ENCODE results near the gene KRTAP10-5. TPM values are rescaled to one million over a fixed set of nuclear protein-coding genes. Genes with fewer than 3 reads are reported as not detected.

Gene KRTAP10-5
- total and polyA plus RNA-seq, 9 of the 15 experiments (the other 6 are each of a cell fraction or from before 2014, with no cell fraction given) = not detected

GRCh38 chr21:44623575-44623974 is 43.2 kb upstream of the KRTAP10-5 start (continued):
- 0 out of 2 replicates have a peak, but pooled peaks have one; percentile 26 for TF ChIP-seq ZNF512 (tag; IDR thresholded peaks at IDR 0.05)

- Histone ChIP-seq H3K9me3 (replicated peaks; ENCODE audit: control insufficient read depth, insufficient read depth, low read depth, low read length) (no peaks in the 10 kb centered on the region), H3K4me3 (no peak overlapping the region), H3K9ac (ENCODE audit: insufficient read depth in 1 of 2, low read depth in 2 of 2, low read length in 2 of 2) (no peak overlapping the region), H2AFZ (ENCODE audit: low read depth, low read length) (no peak overlapping the region), H3K36me3 (ENCODE audit: control insufficient read depth, insufficient read depth, low read length) (no peaks in the 10 kb centered on the region), H3K9me1 (ENCODE audit: control insufficient read depth, insufficient read depth, low read length) (no peaks in the 10 kb centered on the region), H4K20me1 (replicated peaks; ENCODE audit: control insufficient read depth, insufficient read depth, low read length) (no peaks in the 10 kb centered on the region), H3K4me1 (replicated peaks in 1 of 2; ENCODE audit: control insufficient read depth in 2 of 2, insufficient read depth in 2 of 2, low read length in 2 of 2) (peaks cover 0 to 4% of the 10 kb centered on the region in 2 experiments; a peak in 2 of 5 replicates), H3K27ac (ENCODE audit: extremely low read depth, low read depth, low read length) (no peak overlapping the region), H3K4me2 (ENCODE audit: insufficient read depth, low read length) (no peak overlapping the region), H3K79me2 (ENCODE audit: control insufficient read depth, insufficient read depth, low read length) (no peaks in the 10 kb centered on the region), H3K27me3 (ENCODE audit: control insufficient read depth in 2 of 2, insufficient read depth in 2 of 2, low read length in 2 of 2) (peaks cover 4 to 23% of the 10 kb centered on the region in 2 experiments; a peak in 3 of 5 replicates)
- POLR2A ChIA-PET = interaction anchor here (1.5 kb wide), 1 partner anchor 26 kb away, joined by 5 read pairs; no protein-coding TSS in a partner anchor
- no TSS peak for BruUV-seq (replicated peaks)
- in situ Hi-C loops (cut with MboI) = no loop called here
- CTCF ChIA-PET (ENCODE audit: low intra/inter-chr PET ratio) = no interaction called here
- intact Hi-C loops (cut with micrococcal nuclease) = no loop called here
- ATAC-seq = no peak
- FAIRE-seq = no peak
- WGBS (ENCODE audit: insufficient coverage, low coverage, missing lambda C conversion rate) = under 1% methylated on average over 6 of the region's 6 CpGs
- peak; percentile 82; the same call in 1 of the 2 replicates for TF ChIP-seq TRIM28 (IDR thresholded peaks at IDR 0.05)
- no peak for TF ChIP-seq ETV6 (IDR thresholded peaks at IDR 0.05; ENCODE audit: borderline replicate concordance in 1 of 2, low read depth in 2 of 2, low read length in 1 of 2)
- no peak for TF ChIP-seq ETV6 (CRISPR knock-in tag; IDR thresholded peaks at IDR 0.05; ENCODE audit: borderline replicate concordance)
- no peak for TF ChIP-seq ZNF134 (CRISPR knock-in tag; conservative IDR thresholded peaks at IDR 0.05)
- TF ChIP-seq EZH2 (IDR thresholded peaks at IDR 0.05; ENCODE audit: borderline replicate concordance, low read depth, low read length) = no peak
- no peak for TF ChIP-seq ZNF764 (CRISPR knock-in tag; IDR thresholded peaks at IDR 0.05; ENCODE audit: low read depth)
- TF ChIP-seq ZNF354B (CRISPR knock-in tag; IDR thresholded peaks at IDR 0.05) = no peak
- TF ChIP-seq KLF6 (CRISPR knock-in tag; IDR thresholded peaks at IDR 0.05; ENCODE audit: borderline replicate concordance) = no peak
- TF ChIP-seq CBX3 (IDR thresholded peaks at IDR 0.05; ENCODE audit: borderline replicate concordance in 1 of 2, low read length in 2 of 2) = peak in 1 of 2 experiments; percentile 26; a peak in 1 of 3 replicates
- peak; percentile 51; the same call in 1 of the 2 replicates for TF ChIP-seq CBX5 (IDR thresholded peaks at IDR 0.05; ENCODE audit: borderline replicate concordance, low read depth)
- DNase-seq (ENCODE audit: extremely low read depth in 1 of 4, low spot score in 3 of 4) = no peak
Observed at GRCh38 chr21:44619886-44620285, 39.5 kb upstream of the KRTAP10-5 start.
